Thyroid gland (tissue), 4 donors: Measurements from ENCODE around the gene LIMS2. TPM values are rescaled to one million over a fixed set of nuclear protein-coding genes. Genes with fewer than 3 reads are reported as not detected.

Experiments used
- DNase-seq, 2 donors: peaks; one replicate each; pipeline ENCODE4 v3.0.0-alpha.2; 2019
- H3K27ac ChIP-seq, 3 donors: fragments of 200-600 bp; sonication (generic); 1 replicate in 2 of 3; 2 replicates in 1 of 3; pipeline ENCODE4 v1.5.1; 2016 to 2019; ENCODE audit warnings: mild to moderate bottlenecking in 1 of 3, moderate library complexity in 1 of 3
- H3K27me3 ChIP-seq: fragments of 200-600 bp; sonication (generic); one replicate; pipeline ENCODE4 v1.5.1; 2019
- H3K36me3 ChIP-seq, 2 donors: fragments of 200-600 bp; sonication (generic); one replicate each; pipeline ENCODE4 v1.5.1; 2016 to 2019
- H3K4me1 ChIP-seq, 2 donors: fragments of 200-600 bp; sonication (generic); one replicate each; pipeline ENCODE4 v1.5.1; 2017 to 2019
- H3K4me3 ChIP-seq, 3 donors: fragments of 200-600 bp; sonication (generic); replicated peaks in 1 of 3; 1 replicate in 2 of 3; 2 replicates in 1 of 3; pipeline ENCODE4 v1.5.1; 2016; ENCODE audit warnings: mild to moderate bottlenecking in 1 of 3
- H3K9me3 ChIP-seq: fragments of 200-600 bp; sonication (generic); one replicate; pipeline ENCODE4 v1.5.1; 2017
- POLR2A ChIP-seq, 2 donors: fragments of 450-650 bp; IDR thresholded peaks; one replicate each; pipeline ENCODE4 v1.6.1; 2017; ENCODE audit warnings: antibody characterized with exemption in 2 of 2, mild to moderate bottlenecking in 2 of 2, moderate library complexity in 1 of 2
- WGBS, 2 donors: methylation state at CpG; one replicate each; pipeline ENCODE4 v1.1.5; 2017; 5-methylcytosine and 5-hydroxymethylcytosine counted together
- intact Hi-C: fragments of 100-400 bp; cut with DNase I; formaldehyde crosslinking; loops from one replicate; pipeline ENCODE4 v1.15.1; 2023
- total RNA-seq, 4 donors: library from RNA; depleted of rRNA; stranded (reverse); fragments of >200 nt; gene quantifications; one replicate each; pipeline ENCODE4 v1.2.3, GENCODE V29; 2016
- TF ChIP-seq, protein P1 (sequence below), 6 experiments: fragments of 200-600 bp in 3 of 6; fragments of 450-650 bp in 3 of 6; sonication (generic) in 3 of 6; IDR thresholded peaks; one replicate each; pipeline ENCODE4 v1.5.1; 2016 to 2019; ENCODE audit warnings: antibody characterized with exemption in 6 of 6, mild to moderate bottlenecking in 2 of 6, inconsistent platforms in 1 of 6, moderate library complexity in 1 of 6

The LIMS2 gene
- total RNA-seq, 4 donors from 2014 or later: 9.1 to 27.8 (median 14.2) TPM

DNA sequence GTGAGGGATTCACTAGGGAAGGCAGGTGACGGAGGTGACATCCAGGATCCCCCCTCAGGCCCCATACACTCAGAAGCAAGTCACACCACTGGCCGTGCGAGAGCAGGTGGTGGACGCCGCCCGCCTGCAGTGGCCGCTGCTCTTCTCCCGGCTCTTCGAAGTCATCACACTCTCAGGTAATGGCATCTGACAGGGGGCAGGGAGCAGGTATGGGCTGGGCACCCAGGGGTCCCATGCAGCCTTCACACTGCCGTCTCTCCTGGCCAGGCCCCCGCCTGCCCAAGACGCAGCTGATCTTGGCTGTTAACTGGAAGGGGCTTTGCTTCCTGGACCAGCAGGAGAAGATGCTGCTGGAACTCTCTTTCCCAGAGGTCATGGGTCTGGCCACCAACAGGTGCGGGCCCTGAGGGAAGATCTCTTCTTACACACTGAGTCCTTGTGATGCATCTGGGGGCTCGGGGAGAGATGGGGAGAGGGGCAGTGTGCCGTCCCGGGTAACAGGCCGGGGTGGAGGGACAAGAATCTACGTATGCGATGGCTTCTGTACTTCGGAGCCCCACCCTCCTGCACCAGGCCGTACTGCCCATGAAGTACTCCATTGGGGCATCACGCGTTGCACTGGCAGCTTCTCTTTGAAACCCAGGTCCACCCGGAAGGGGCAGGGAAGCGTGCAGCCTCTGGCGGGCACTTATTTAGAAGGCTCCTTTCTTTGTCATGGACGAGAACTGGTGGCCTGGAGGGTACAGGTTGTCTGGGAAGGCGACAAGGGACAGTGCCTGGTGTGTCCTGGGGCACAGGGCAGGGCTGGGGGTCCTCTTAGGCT is 48.2 kb downstream of the LIMS2 start:
- no peaks in the 10 kb centered on the region for H3K4me1 ChIP-seq
- WGBS, 2 donors: 85 to 92% methylated on average over 16 to 26 of the region's 28 CpGs
- H3K27ac ChIP-seq: no peak overlapping the region
- H3K4me3 ChIP-seq: no peak overlapping the region
- intact Hi-C loops: no loop called here
- TF ChIP-seq, protein P1, sequence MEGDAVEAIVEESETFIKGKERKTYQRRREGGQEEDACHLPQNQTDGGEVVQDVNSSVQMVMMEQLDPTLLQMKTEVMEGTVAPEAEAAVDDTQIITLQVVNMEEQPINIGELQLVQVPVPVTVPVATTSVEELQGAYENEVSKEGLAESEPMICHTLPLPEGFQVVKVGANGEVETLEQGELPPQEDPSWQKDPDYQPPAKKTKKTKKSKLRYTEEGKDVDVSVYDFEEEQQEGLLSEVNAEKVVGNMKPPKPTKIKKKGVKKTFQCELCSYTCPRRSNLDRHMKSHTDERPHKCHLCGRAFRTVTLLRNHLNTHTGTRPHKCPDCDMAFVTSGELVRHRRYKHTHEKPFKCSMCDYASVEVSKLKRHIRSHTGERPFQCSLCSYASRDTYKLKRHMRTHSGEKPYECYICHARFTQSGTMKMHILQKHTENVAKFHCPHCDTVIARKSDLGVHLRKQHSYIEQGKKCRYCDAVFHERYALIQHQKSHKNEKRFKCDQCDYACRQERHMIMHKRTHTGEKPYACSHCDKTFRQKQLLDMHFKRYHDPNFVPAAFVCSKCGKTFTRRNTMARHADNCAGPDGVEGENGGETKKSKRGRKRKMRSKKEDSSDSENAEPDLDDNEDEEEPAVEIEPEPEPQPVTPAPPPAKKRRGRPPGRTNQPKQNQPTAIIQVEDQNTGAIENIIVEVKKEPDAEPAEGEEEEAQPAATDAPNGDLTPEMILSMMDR (IDR thresholded peaks at IDR 0.05): no peak
- no peak for TF ChIP-seq POLR2A (IDR thresholded peaks at IDR 0.05)
- no peak for DNase-seq
- H3K36me3 ChIP-seq: no peaks in the 10 kb centered on the region
- H3K27me3 ChIP-seq: no peaks in the 10 kb centered on the region
- H3K9me3 ChIP-seq: no peaks in the 10 kb centered on the region

GRCh38 chr2:127626175-127626574 is 49.2 kb downstream of the LIMS2 start:
- Histone ChIP-seq H3K36me3 (no peaks in the 10 kb centered on the region), H3K4me1 (no peaks in the 10 kb centered on the region), H3K9me3 (no peaks in the 10 kb centered on the region), H3K27ac (no peak overlapping the region), H3K27me3 (no peaks in the 10 kb centered on the region), H3K4me3 (no peak overlapping the region)
- no peak for TF ChIP-seq POLR2A (IDR thresholded peaks at IDR 0.05)
- TF ChIP-seq, protein P1 (IDR thresholded peaks at IDR 0.05): no peak
- intact Hi-C loops: no loop called here
- 70 to 71% methylated on average over 11 to 12 of the region's 12 CpGs for WGBS, 2 donors
- DNase-seq: no peak

GRCh38 chr2:127625572-127625951 is 49.8 kb downstream of the LIMS2 start:
- WGBS, 2 donors: 86 to 91% methylated on average over 2 of the region's 2 CpGs
- Histone ChIP-seq H3K27me3 (no peaks in the 10 kb centered on the region), H3K9me3 (no peaks in the 10 kb centered on the region), H3K36me3 (no peaks in the 10 kb centered on the region), H3K4me1 (no peaks in the 10 kb centered on the region), H3K27ac (no peak overlapping the region), H3K4me3 (no peak overlapping the region)
- TF ChIP-seq POLR2A (IDR thresholded peaks at IDR 0.05): no peak
- TF ChIP-seq, protein P1 (IDR thresholded peaks at IDR 0.05): no peak
- no peak for DNase-seq
- intact Hi-C loops: no loop called here

DNA sequence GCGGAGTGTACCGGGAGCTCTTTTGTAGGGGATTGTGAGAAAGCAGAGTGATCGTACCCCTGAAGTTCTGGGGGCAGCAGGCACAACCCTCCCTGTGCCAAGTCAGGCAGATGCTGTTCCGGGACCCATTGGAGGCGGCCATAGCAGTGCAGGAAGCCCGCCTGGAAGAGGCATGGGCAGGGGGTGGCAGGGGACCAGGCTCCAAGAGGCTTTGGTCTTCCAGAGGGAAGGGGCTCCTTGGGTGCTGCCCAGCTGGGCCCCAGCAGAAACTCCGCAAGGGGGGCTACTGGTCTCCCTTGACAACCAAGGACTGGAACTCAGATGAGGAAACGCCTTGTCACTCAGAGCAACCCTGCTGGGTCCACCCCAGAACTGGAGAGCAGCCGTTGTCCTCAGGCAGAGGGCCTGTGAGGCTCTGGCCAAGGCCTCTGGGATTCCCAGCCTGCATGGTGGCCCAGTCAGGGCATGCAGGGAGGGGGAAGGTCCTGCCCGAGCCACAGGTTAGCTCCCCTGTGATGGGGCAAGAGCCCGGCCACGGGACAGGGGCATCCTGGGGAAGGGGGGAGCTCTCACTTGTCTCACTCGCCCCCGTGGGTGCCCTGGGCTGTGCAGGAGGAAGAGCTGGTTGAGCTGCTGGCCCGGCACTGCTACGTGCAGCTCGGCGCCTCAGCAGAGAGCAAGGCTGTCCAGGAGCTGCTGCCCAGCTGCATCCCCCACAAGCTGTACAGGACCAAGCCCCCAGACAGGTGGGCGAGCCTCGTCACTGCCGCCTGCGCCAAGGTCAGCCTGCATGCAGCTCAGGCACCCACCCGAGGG is 50.4 kb downstream of the LIMS2 start:
- TF ChIP-seq POLR2A (IDR thresholded peaks at IDR 0.05): no peak
- TF ChIP-seq, protein P1 (IDR thresholded peaks at IDR 0.05): no peak
- DNase-seq: no peak
- no peaks in the 10 kb centered on the region for H3K4me1 ChIP-seq
- H3K36me3 ChIP-seq: no peaks in the 10 kb centered on the region
- H3K4me3 ChIP-seq: no peak overlapping the region
- intact Hi-C loops: no loop called here
- WGBS, 2 donors: 90 to 94% methylated on average over 10 to 18 of the region's 23 CpGs
- H3K9me3 ChIP-seq: no peaks in the 10 kb centered on the region
- H3K27me3 ChIP-seq: no peaks in the 10 kb centered on the region
- H3K27ac ChIP-seq: no peak overlapping the region

- no peaks in the 10 kb centered on the region for H3K27me3 ChIP-seq
- TF ChIP-seq POLR2A (IDR thresholded peaks at IDR 0.05): no peak
- TF ChIP-seq, protein P1 (IDR thresholded peaks at IDR 0.05): no peak
- DNase-seq: no peak
- WGBS, 2 donors: 88 to 96% methylated on average over 3 of the region's 5 CpGs
- H3K4me1 ChIP-seq: no peaks in the 10 kb centered on the region
- H3K27ac ChIP-seq: no peak overlapping the region
- H3K4me3 ChIP-seq: no peak overlapping the region
- intact Hi-C loops: no loop called here
- no peaks in the 10 kb centered on the region for H3K36me3 ChIP-seq
- H3K9me3 ChIP-seq: no peaks in the 10 kb centered on the region
Observed at GRCh38 chr2:127624320-127624755, 51.0 kb downstream of the LIMS2 start.
